ENCODE data around the gene SLC9A2. TPM values are rescaled to one million over a fixed set of nuclear protein-coding genes. Genes with fewer than 3 reads are reported as not detected.

SLC9A2 gene
- total and polyA plus RNA-seq, 2 of the 13 experiments (the other 11 are each of a cell fraction or from before 2014, with no cell fraction given) = 0.02 TPM; not detected in 1

DNA sequence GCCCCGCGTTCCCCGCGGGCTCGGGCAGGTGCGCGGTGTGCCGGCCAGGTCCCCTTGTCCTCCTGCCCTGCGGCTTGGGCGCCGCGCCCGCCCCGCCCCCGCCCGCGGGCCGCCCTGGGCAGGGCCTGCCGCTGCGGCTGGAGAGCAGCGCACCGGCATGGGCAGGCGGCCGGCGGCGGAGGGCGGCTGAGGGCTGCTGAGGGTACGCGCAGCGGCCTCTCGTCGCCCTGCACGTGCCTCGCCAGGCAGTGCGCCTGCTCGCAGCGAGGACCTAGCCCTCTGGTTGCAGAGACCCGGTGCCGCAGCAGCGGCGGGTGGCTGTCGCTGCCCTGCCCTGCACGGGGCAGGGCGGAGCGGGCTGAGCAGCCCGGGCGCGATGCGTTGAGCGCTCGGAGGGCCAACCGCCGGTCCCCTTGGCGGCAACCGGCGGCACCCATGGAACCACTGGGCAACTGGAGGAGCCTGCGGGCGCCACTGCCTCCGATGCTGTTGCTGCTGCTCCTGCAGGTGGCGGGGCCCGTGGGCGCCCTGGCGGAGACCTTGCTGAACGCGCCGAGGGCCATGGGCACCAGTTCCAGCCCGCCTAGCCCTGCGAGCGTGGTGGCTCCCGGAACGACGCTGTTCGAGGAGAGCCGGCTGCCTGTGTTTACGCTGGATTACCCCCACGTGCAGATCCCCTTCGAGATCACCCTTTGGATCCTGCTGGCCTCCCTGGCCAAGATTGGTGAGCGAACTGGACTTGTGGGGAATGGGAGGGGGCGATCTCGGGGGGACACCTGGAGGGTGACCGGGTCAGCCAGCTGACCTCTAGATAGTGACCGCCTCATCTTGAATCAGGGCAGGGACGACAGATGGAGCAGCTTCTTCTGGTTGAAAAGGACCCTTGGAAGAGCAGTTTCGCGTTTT is at the start of gene SLC9A2 (continued):
- no peak for TF ChIP-seq AKNA (CRISPR knock-in tag; IDR thresholded peaks at IDR 0.05; ENCODE audit: borderline replicate concordance)
- TF ChIP-seq MXD1 (CRISPR knock-in tag; IDR thresholded peaks at IDR 0.05) = peak; percentile 34; the same call in 1 of the 2 replicates
- TF ChIP-seq HMGXB3 (CRISPR knock-in tag; IDR thresholded peaks at IDR 0.05; ENCODE audit: borderline replicate concordance) = no peak

All from HepG2 (cell line).